Activated CD8-positive, alpha-beta memory T cell treated with anti-CD3 and anti-CD28 coated beads, Interleukin-2, amount 50 U/mL, for 4 hours (primary cell): ENCODE results near the gene ANKS6.

Experiments used
- DNase-seq: peaks from one replicate; pipeline ENCODE4 v3.0.0-alpha.2; 2020

The ANKS6 gene

GRCh38 chr9:98811051-98811650 lies 14.8 kb upstream of the ANKS6 start:
- DNase-seq, result no peak

GRCh38 chr9:98810102-98810842 lies 13.9 kb upstream of the ANKS6 start:
- DNase-seq, result no peak

- DNase-seq, result no peak
Observed at GRCh38 chr9:98809311-98810101, 13.2 kb upstream of the ANKS6 start.

- no peak for DNase-seq
Observed at GRCh38 chr9:98808875-98809274, 12.5 kb upstream of the ANKS6 start.

GRCh38 chr9:98808411-98808815 lies 12.1 kb upstream of the ANKS6 start:
- no peak for DNase-seq

GRCh38 chr9:98807814-98808195 lies 11.4 kb upstream of the ANKS6 start:
- peak; percentile 26 for DNase-seq

GRCh38 chr9:98807070-98807813 lies 10.9 kb upstream of the ANKS6 start, which contains the start of gene GALNT12:
TSS of gene GALNT12 (plus strand) at chr9:98807670. CDS start at chr9:98807699, 29 bp downstream.
- DNase-seq, result peak; percentile 63

GRCh38 chr9:98806394-98807035 lies 10.2 kb upstream of the ANKS6 start:
- DNase-seq, result no peak

GRCh38 chr9:98805506-98806272 lies 9.3 kb upstream of the ANKS6 start:
- DNase-seq, result no peak

- no peak for DNase-seq
Observed at GRCh38 chr9:98804083-98804482, 7.7 kb upstream of the ANKS6 start.

- DNase-seq, result no peak
Observed at GRCh38 chr9:98801969-98802371, 5.6 kb upstream of the ANKS6 start.

GRCh38 chr9:98801561-98801960 lies 5.2 kb upstream of the ANKS6 start:
- DNase-seq, result no peak

- no peak for DNase-seq
Observed at GRCh38 chr9:98798254-98798653, 1.9 kb upstream of the ANKS6 start.

GRCh38 chr9:98797491-98797890 lies 1.1 kb upstream of the ANKS6 start:
- DNase-seq, result no peak

- DNase-seq, result peak; percentile 26
Observed at GRCh38 chr9:98795970-98796363, 388 bp downstream of the ANKS6 start.

- DNase-seq, result no peak
Observed at GRCh38 chr9:98795295-98795955, 930 bp downstream of the ANKS6 start.

- no peak for DNase-seq
Observed at GRCh38 chr9:98794802-98795201, 1.6 kb downstream of the ANKS6 start.

GRCh38 chr9:98793031-98793430 lies 3.3 kb downstream of the ANKS6 start:
- DNase-seq, result no peak

GRCh38 chr9:98791608-98792490 lies 4.5 kb downstream of the ANKS6 start:
- DNase-seq, result no peak
